Breast epithelium (tissue), 3 donors: ENCODE data around the gene HECTD1.

Source experiments
- CTCF ChIP-seq, 3 donors: fragments of 450-650 bp; IDR thresholded peaks; one replicate each; pipeline ENCODE4 v1.5.1; 2016 to 2017; ENCODE audit warnings: antibody characterized with exemption in 3 of 3, mild to moderate bottlenecking in 3 of 3, moderate library complexity in 3 of 3
- POLR2A ChIP-seq: fragments of 450-650 bp; IDR thresholded peaks from one replicate; pipeline ENCODE4 v1.6.1; 2016; ENCODE audit warnings: antibody characterized with exemption, mild to moderate bottlenecking, moderate library complexity
- POLR2AphosphoS5 ChIP-seq, 3 donors: sonication (generic); formaldehyde crosslinking; IDR thresholded peaks; one replicate each; pipeline ENCODE4 v1.6.1; 2017; ENCODE audit warnings: antibody characterized with exemption in 3 of 3

GRCh38 chr14:31057035-31057434, 150.6 kb downstream of the HECTD1 start:
- no peak for TF ChIP-seq POLR2A
- no peak for TF ChIP-seq CTCF (IDR thresholded peaks at IDR 0.05)
- no peak for TF ChIP-seq POLR2AphosphoS5 (IDR thresholded peaks at IDR 0.05)
